K562 (cell line): Measurements from ENCODE around the gene BAIAP2. TPM values are rescaled to one million over a fixed set of nuclear protein-coding genes. Genes with fewer than 3 reads are reported as not detected.

ENCODE experiments used
- ATAC-seq: fragments of 200-7000 bp; cut with Tn5 transposase; 3 replicates; pipeline ENCODE4 v1.9.1; 2020; ENCODE audit warnings: moderate library complexity
- BruUV-seq: library from RNA; stranded (reverse); fragments of 400-500 nt; replicated peaks from 2 replicates; lab custom pipeline; 2021; lab: Mats Ljungman, UMichigan
- CTCF ChIA-PET: fragments of 300-600 bp; formaldehyde crosslinking; extraction: SDS; loops from one replicate; lab custom pipeline; 2021; ENCODE audit warnings: low intra/inter-chr PET ratio; lab: Yijun Ruan, JAX
- POLR2A ChIA-PET: fragments of 300-600, 350-650 bp; sonication (Branson Sonifier 250); formaldehyde crosslinking; extraction: SDS; loops from one replicate; lab custom pipeline; 2021; ENCODE audit warnings: antibody characterized with exemption, inconsistent platforms; lab: Yijun Ruan, JAX
- DNase-seq, 4 experiments: peaks; one replicate each; pipeline versions ENCODE4 v3.0.0 to v3.0.0-alpha.2; 2011 to 2018; ENCODE audit warnings: low spot score in 3 of 4, mixed read lengths in 3 of 4; ENCODE audit errors: extremely low read depth in 1 of 4
- FAIRE-seq: peaks from 2 replicates; lab custom pipeline; 2011; peaks lifted over from hg19 to GRCh38; lab: Jason Lieb, UNC
- H2AFZ ChIP-seq: 2 replicates; pipeline ENCODE4 v1.6.0; 2011; ENCODE audit warnings: low read depth, low read length, control low read depth, inconsistent platforms
- H3K27ac ChIP-seq: fragments of 200-600 bp; 3 replicates; pipeline ENCODE4 v1.8.0; 2011; ENCODE audit warnings: low read depth, mild to moderate bottlenecking, control low read depth, inconsistent platforms, low read length, moderate library complexity, mixed read lengths; ENCODE audit errors: extremely low read depth
- H3K27me3 ChIP-seq, 2 experiments: fragments of 300-600 bp in 1 of 2; 2 replicates in 1 of 2; 3 replicates in 1 of 2; pipeline versions ENCODE4 v1.6.0 to v1.8.0; 2011; ENCODE audit warnings: inconsistent platforms in 2 of 2, low read length in 2 of 2, mild to moderate bottlenecking in 1 of 2, mixed read lengths in 1 of 2, moderate library complexity in 1 of 2; ENCODE audit not compliant: control insufficient read depth in 2 of 2, insufficient read depth in 2 of 2
- H3K36me3 ChIP-seq: fragments of 300-600 bp; 3 replicates; pipeline ENCODE4 v1.8.0; 2011; ENCODE audit warnings: mild to moderate bottlenecking, low read length, inconsistent platforms; ENCODE audit not compliant: control insufficient read depth, insufficient read depth
- H3K4me1 ChIP-seq, 2 experiments: fragments of 200-600 bp in 1 of 2; replicated peaks in 1 of 2; 2 replicates in 1 of 2; 3 replicates in 1 of 2; pipeline versions ENCODE4 v1.5.1 to v1.8.0; 2011; ENCODE audit warnings: inconsistent platforms in 2 of 2, low read length in 2 of 2, mild to moderate bottlenecking in 1 of 2, mixed read lengths in 1 of 2, moderate library complexity in 1 of 2; ENCODE audit not compliant: control insufficient read depth in 2 of 2, insufficient read depth in 2 of 2
- H3K4me2 ChIP-seq: 2 replicates; pipeline ENCODE4 v1.6.1; 2011; ENCODE audit warnings: low read length, control low read depth, inconsistent platforms, mixed read lengths; ENCODE audit not compliant: insufficient read depth
- H3K4me3 ChIP-seq: fragments of 200-600 bp; sonication (generic), shearing (Covaris generic); 2 replicates; pipeline ENCODE4 v1.5.1; 2016; ENCODE audit warnings: control low read depth, inconsistent platforms
- H3K79me2 ChIP-seq: fragments of 200-600 bp; 3 replicates; pipeline ENCODE4 v1.8.0; 2011; ENCODE audit warnings: low read length, inconsistent platforms; ENCODE audit not compliant: control insufficient read depth, insufficient read depth
- H3K9ac ChIP-seq, 2 experiments: 2 replicates each; pipeline versions ENCODE4 v1.6.0 to v1.6.1; 2011; ENCODE audit warnings: low read depth in 2 of 2, low read length in 2 of 2, control low read depth in 1 of 2, inconsistent platforms in 1 of 2, mild to moderate bottlenecking in 1 of 2, mixed read lengths in 1 of 2; ENCODE audit not compliant: insufficient read depth in 1 of 2
- H3K9me1 ChIP-seq: one replicate; pipeline ENCODE4 v1.6.0; 2011; ENCODE audit warnings: inconsistent platforms, mild to moderate bottlenecking, low read length, moderate library complexity; ENCODE audit not compliant: control insufficient read depth, insufficient read depth
- H3K9me3 ChIP-seq: replicated peaks from 2 replicates; pipeline ENCODE4 v1.5.1; 2011; ENCODE audit warnings: low read depth, low read length, inconsistent platforms; ENCODE audit not compliant: control insufficient read depth, insufficient read depth
- H4K20me1 ChIP-seq: replicated peaks from 2 replicates; pipeline ENCODE4 v1.6.1; 2011; ENCODE audit warnings: low read length, inconsistent platforms, mixed read lengths; ENCODE audit not compliant: control insufficient read depth, insufficient read depth
- DLX4 ChIP-seq: fragments of 250-450 bp; sonication (Bioruptor Pico); IDR thresholded peaks from 2 replicates; pipeline ENCODE4 v1.6.1; 2021; ENCODE audit warnings: mild to moderate bottlenecking
- DNMT1 ChIP-seq: fragments of 450-650 bp; IDR thresholded peaks from 2 replicates; pipeline ENCODE4 v1.6.1; 2016; ENCODE audit warnings: antibody characterized with exemption, mild to moderate bottlenecking
- EGR1 ChIP-seq: fragments of 450-650 bp; conservative IDR thresholded peaks from 2 replicates; pipeline ENCODE4 v1.6.1; 2017; ENCODE audit warnings: mild to moderate bottlenecking
- FOSL1 ChIP-seq: fragments of 200-800 bp; sonication (Bioruptor generic); conservative IDR thresholded peaks from 2 replicates; pipeline ENCODE4 v1.6.1; 2016; ENCODE audit warnings: missing genetic modification characterization, missing compliant biosample characterization
- FOXM1 ChIP-seq, 2 experiments: fragments of 450-650 bp in 1 of 2; sonication (generic) in 1 of 2; formaldehyde crosslinking in 1 of 2; IDR thresholded peaks; 2 replicates each; pipeline versions ENCODE4 v1.6.1 to v1.9.0; 2017 to 2022; ENCODE audit warnings: low read depth in 2 of 2, mild to moderate bottlenecking in 2 of 2, missing genetic modification reagents in 1 of 2, moderate library complexity in 1 of 2
- HSF4 ChIP-seq: fragments of 250-450 bp; sonication (Bioruptor Pico); IDR thresholded peaks from 2 replicates; pipeline ENCODE4 v2.1.2; 2022; ENCODE audit warnings: mild to moderate bottlenecking, moderate library complexity, borderline replicate concordance
- MEIS2 ChIP-seq: fragments of 450-650 bp; IDR thresholded peaks from 2 replicates; pipeline ENCODE4 v1.6.1; 2014; ENCODE audit warnings: mild to moderate bottlenecking; ENCODE audit not compliant: partially characterized antibody
- NFE2 ChIP-seq: IDR thresholded peaks from 2 replicates; pipeline ENCODE4 v1.6.1; 2014; ENCODE audit warnings: antibody characterized with exemption, low read depth
- NR2C1 ChIP-seq, 2 experiments: fragments of 450-650 bp; IDR thresholded peaks; 2 replicates each; pipeline ENCODE4 v1.6.1; 2017; ENCODE audit warnings: mild to moderate bottlenecking in 2 of 2, antibody characterized with exemption in 1 of 2, inconsistent platforms in 1 of 2, missing compliant biosample characterization in 1 of 2, missing genetic modification characterization in 1 of 2
- SFPQ ChIP-seq: fragments of 200-400 bp; formaldehyde crosslinking; IDR thresholded peaks from 2 replicates; pipeline ENCODE4 v1.6.1; 2017; ENCODE audit warnings: mild to moderate bottlenecking, low read depth, low read length, moderate library complexity
- YBX1 ChIP-seq: fragments of 450-650 bp; IDR thresholded peaks from 2 replicates; pipeline ENCODE4 v1.7.1; 2016; ENCODE audit warnings: mild to moderate bottlenecking
- ZFPM2 ChIP-seq: fragments of 250-450 bp; sonication (Bioruptor Pico); IDR thresholded peaks from 2 replicates; pipeline ENCODE4 v1.5.1; 2022; ENCODE audit warnings: mild to moderate bottlenecking
- ZKSCAN1 ChIP-seq: fragments of 150-350 bp; IDR thresholded peaks from 2 replicates; pipeline ENCODE4 v1.6.1; 2016; ENCODE audit warnings: low read depth, low read length
- ZNF518B ChIP-seq: fragments of 250-450 bp; sonication (Bioruptor Pico); IDR thresholded peaks from 2 replicates; pipeline ENCODE4 v1.5.0; 2021; ENCODE audit warnings: mild to moderate bottlenecking, moderate library complexity
- WGBS: fragments of 100-300 bp; shearing (Covaris generic); methylation state at CpG from one replicate; pipeline ENCODE4 v1.1.6; 2016; ENCODE audit warnings: low coverage, mixed read lengths; ENCODE audit not compliant: insufficient coverage; ENCODE audit errors: missing lambda C conversion rate; 5-methylcytosine and 5-hydroxymethylcytosine counted together
- in situ Hi-C: fragments of 300-500 bp; cut with MboI; formaldehyde crosslinking; loops from 4 replicates; pipeline ENCODE4 v1.15.0; 2018; ENCODE audit warnings: inconsistent platforms, mixed read lengths
- intact Hi-C: fragments of 100-400 bp; cut with micrococcal nuclease; formaldehyde crosslinking; loops from 2 replicates; pipeline ENCODE4 v1.14.2; 2022
- polyA plus RNA-seq, 8 experiments: library from polyadenylated mRNA; depleted of rRNA in 4 of 8; stranded (reverse) in 5 of 8; unstranded in 3 of 8; fragments of >200 nt; fragmentation: Nextera tagmentation in 2 of 8; fragmentation: Illumina TruSeq in 1 of 8; extraction: Ambion mirVana in 2 of 8; extraction: Trizol in 1 of 8; gene quantifications; 2 replicates each; pipeline versions ENCODE4 v1.2.1 to v1.2.3, GENCODE V29; 2011 to 2014; ENCODE audit warnings: inconsistent platforms in 1 of 8, missing spikeins in 1 of 8
- total RNA-seq, 7 experiments: library from RNA; depleted of rRNA in 6 of 7; stranded (reverse); fragments of >200 nt in 6 of 7; fragmentation: Illumina TruSeq in 2 of 7; extraction: Trizol in 2 of 7; gene quantifications; 2 replicates each; pipeline versions ENCODE4 v1.2.1 to v1.2.3, GENCODE V29; 2011 to 2021; ENCODE audit warnings: low replicate concordance in 1 of 7

The BAIAP2 gene
- total and polyA plus RNA-seq, 9 of the 15 experiments (the other 6 are each of a cell fraction or from before 2014, with no cell fraction given), result 2.3 to 51.6 (median 18.4) TPM

GRCh38 chr17:81132770-81133723, 98.1 kb downstream of the BAIAP2 start:
- intact Hi-C loops (no loop called here), in situ Hi-C loops (loop anchor here (25.0 kb wide), 1 partner anchor 104 kb away; the partner anchor contains the start of genes NDUFAF8 and TEPSIN)
- no peak overlapping the region for H2AFZ ChIP-seq
- no peak overlapping the region for H3K27ac ChIP-seq
- no peak overlapping the region for H3K4me3 ChIP-seq
- H3K79me2 ChIP-seq, result no peaks in the 10 kb centered on the region
- ChIA-PET CTCF (no interaction called here), POLR2A (interaction anchor here (0.6 to 1.0 kb wide), 4 partner anchors 92 to 792 kb away, joined by 3 to 4 read pairs (median 3); no protein-coding TSS in a partner anchor)
- H3K4me2 ChIP-seq, result no peak overlapping the region
- peaks cover 6% of the 10 kb centered on the region for H4K20me1 ChIP-seq
- DNase-seq (peak; percentile 68 to 81 (median 77)), FAIRE-seq (peak; percentile 46), ATAC-seq (peak; percentile 55)
- peaks cover 2% of the 10 kb centered on the region; the same call in 1 of the 2 replicates for H3K9me3 ChIP-seq
- H3K4me1 ChIP-seq, result peaks cover 6 to 80% of the 10 kb centered on the region in 2 experiments; a peak in 4 of 5 replicates
- peak overlapping the region in 1 of 2 experiments; percentile 17; a peak in 1 of 4 replicates for H3K9ac ChIP-seq
- WGBS, result 19% methylated on average over 13 of the region's 22 CpGs
- peaks cover 9 to 31% of the 10 kb centered on the region in 2 experiments; a peak in 4 of 5 replicates for H3K27me3 ChIP-seq
- no peaks in the 10 kb centered on the region for H3K9me1 ChIP-seq
- no peaks in the 10 kb centered on the region for H3K36me3 ChIP-seq
- no TSS peak for BruUV-seq
- TF ChIP-seq SFPQ, result no peak
- no peak for TF ChIP-seq DLX4 (CRISPR knock-in tag)
- TF ChIP-seq NFE2, result 0 out of 2 replicates have a peak, but pooled peaks have one; percentile 17
- peak; percentile 54; the same call in 1 of the 2 replicates for TF ChIP-seq NR2C1 (IDR thresholded peaks at IDR 0.05)
- TF ChIP-seq NR2C1 (tag; IDR thresholded peaks at IDR 0.05), result peak; percentile 82
- no peak for TF ChIP-seq ZNF518B (CRISPR knock-in tag)
- no peak for TF ChIP-seq ZFPM2 (CRISPR knock-in tag)
- 0 out of 2 replicates have a peak, but pooled peaks have one; percentile 24 for TF ChIP-seq FOSL1 (tag)
- TF ChIP-seq MEIS2, result no peak
- no peak for TF ChIP-seq FOXM1 (IDR thresholded peaks at IDR 0.05; ENCODE audit: low read depth)
- TF ChIP-seq FOXM1 (CRISPR knock-in tag; IDR thresholded peaks at IDR 0.05; ENCODE audit: low read depth), result no peak
- peak; percentile 92 for TF ChIP-seq EGR1
- no peak for TF ChIP-seq HSF4 (CRISPR knock-in tag)
- TF ChIP-seq YBX1, result no peak
- TF ChIP-seq DNMT1, result no peak
- peak; percentile 85 for TF ChIP-seq ZKSCAN1
